ENCODE results near the gene PHF12. TPM values are rescaled to one million over a fixed set of nuclear protein-coding genes. Genes with fewer than 3 reads are reported as not detected.

PHF12 gene
- total and polyA plus RNA-seq, 10 of the 15 experiments (the other 5 are each of a cell fraction or from before 2014, with no cell fraction given) = 1.3 to 43.9 (median 19.2) TPM

GRCh38 chr17:28899212-28899815 lies 52.0 kb downstream of the PHF12 start:
- 91% methylated on average over 5 of the region's 5 CpGs for WGBS (ENCODE audit: insufficient coverage, insufficient replicate concordance, low lambda C conversion rate, missing lambda C conversion rate)
- H3K4me2 ChIP-seq (ENCODE audit: control insufficient read depth, insufficient read depth) = no peak overlapping the region
- BruUV-seq (replicated peaks) = no TSS peak
- H4K20me1 ChIP-seq (ENCODE audit: control insufficient read depth, insufficient read depth) = no peaks in the 10 kb centered on the region
- H2AFZ ChIP-seq (ENCODE audit: control insufficient read depth, low read depth, low read length) = no peak overlapping the region
- H3K79me2 ChIP-seq (ENCODE audit: control insufficient read depth, insufficient read depth, low read length) = peaks cover 22% of the 10 kb centered on the region
- ATAC-seq (no peak), FAIRE-seq (no peak), DNase-seq (ENCODE audit: low read depth, low spot score) (no peak)
- H3K9me3 ChIP-seq (replicated peaks; ENCODE audit: control insufficient read depth, insufficient read depth, low read length) = no peaks in the 10 kb centered on the region
- ChIA-PET SMC1A (ENCODE audit: uncharacterized antibody, unreplicated experiment) (interaction anchor here (0.8 to 5.8 kb wide), 11 partner anchors 39 to 180 kb away, joined by 3 to 37 read pairs (median 6); partner anchors contain the start of genes FAM222B, NEK8, PHF12 and RPL23A), POLR2A (interaction anchor here (0.6 to 3.0 kb wide), 10 partner anchors 11 to 253 kb away, joined by 3 to 20 read pairs (median 4); partner anchors contain the start of gene FAM222B), CTCF (interaction anchor here (0.6 to 17.3 kb wide), 6 partner anchors 22 to 171 kb away, joined by 3 to 175 read pairs (median 18); partner anchors contain the start of genes FAM222B, NEK8 and TLCD1), RAD21 (ENCODE audit: unreplicated experiment) (interaction anchor here (1.0 to 5.9 kb wide), 6 partner anchors 28 to 180 kb away, joined by 3 to 29 read pairs (median 15); partner anchors contain the start of gene RPL23A)
- no peak overlapping the region for H3K27ac ChIP-seq (ENCODE audit: control insufficient read depth, insufficient read depth)
- no peaks in the 10 kb centered on the region for H3K27me3 ChIP-seq (replicated peaks in 1 of 2; ENCODE audit: control insufficient read depth in 2 of 2, insufficient read depth in 2 of 2, low read length in 1 of 2)
- H3K4me1 ChIP-seq (ENCODE audit: control insufficient read depth, insufficient read depth, low read length) = peaks cover 26% of the 10 kb centered on the region
- H3K4me3 ChIP-seq = no peak overlapping the region
- intact Hi-C loops (cut with micrococcal nuclease; ENCODE audit: unreplicated experiment) (no loop called here), in situ Hi-C loops (cut with MboI) (loop anchor here (25.0 kb wide), 1 partner anchor 1412 kb away; no protein-coding TSS in a partner anchor)
- H3K9ac ChIP-seq (ENCODE audit: control insufficient read depth, insufficient read depth, low read length) = no peak overlapping the region
- H3K36me3 ChIP-seq (ENCODE audit: control insufficient read depth in 2 of 2, insufficient read depth in 2 of 2, low read length in 1 of 2) = no peaks in the 10 kb centered on the region
- no peak for TF ChIP-seq CBX3 (IDR thresholded peaks at IDR 0.05; ENCODE audit: borderline replicate concordance, low read depth)
- no peak for TF ChIP-seq ETV6 (conservative IDR thresholded peaks at IDR 0.05 in 1 of 2, IDR thresholded peaks at IDR 0.05 in 1 of 2; ENCODE audit: borderline replicate concordance in 1 of 2, low read depth in 1 of 2)
- TF ChIP-seq SREBF1 (IDR thresholded peaks at IDR 0.05; ENCODE audit: low read length) = no peak
- TF ChIP-seq, protein P1, sequence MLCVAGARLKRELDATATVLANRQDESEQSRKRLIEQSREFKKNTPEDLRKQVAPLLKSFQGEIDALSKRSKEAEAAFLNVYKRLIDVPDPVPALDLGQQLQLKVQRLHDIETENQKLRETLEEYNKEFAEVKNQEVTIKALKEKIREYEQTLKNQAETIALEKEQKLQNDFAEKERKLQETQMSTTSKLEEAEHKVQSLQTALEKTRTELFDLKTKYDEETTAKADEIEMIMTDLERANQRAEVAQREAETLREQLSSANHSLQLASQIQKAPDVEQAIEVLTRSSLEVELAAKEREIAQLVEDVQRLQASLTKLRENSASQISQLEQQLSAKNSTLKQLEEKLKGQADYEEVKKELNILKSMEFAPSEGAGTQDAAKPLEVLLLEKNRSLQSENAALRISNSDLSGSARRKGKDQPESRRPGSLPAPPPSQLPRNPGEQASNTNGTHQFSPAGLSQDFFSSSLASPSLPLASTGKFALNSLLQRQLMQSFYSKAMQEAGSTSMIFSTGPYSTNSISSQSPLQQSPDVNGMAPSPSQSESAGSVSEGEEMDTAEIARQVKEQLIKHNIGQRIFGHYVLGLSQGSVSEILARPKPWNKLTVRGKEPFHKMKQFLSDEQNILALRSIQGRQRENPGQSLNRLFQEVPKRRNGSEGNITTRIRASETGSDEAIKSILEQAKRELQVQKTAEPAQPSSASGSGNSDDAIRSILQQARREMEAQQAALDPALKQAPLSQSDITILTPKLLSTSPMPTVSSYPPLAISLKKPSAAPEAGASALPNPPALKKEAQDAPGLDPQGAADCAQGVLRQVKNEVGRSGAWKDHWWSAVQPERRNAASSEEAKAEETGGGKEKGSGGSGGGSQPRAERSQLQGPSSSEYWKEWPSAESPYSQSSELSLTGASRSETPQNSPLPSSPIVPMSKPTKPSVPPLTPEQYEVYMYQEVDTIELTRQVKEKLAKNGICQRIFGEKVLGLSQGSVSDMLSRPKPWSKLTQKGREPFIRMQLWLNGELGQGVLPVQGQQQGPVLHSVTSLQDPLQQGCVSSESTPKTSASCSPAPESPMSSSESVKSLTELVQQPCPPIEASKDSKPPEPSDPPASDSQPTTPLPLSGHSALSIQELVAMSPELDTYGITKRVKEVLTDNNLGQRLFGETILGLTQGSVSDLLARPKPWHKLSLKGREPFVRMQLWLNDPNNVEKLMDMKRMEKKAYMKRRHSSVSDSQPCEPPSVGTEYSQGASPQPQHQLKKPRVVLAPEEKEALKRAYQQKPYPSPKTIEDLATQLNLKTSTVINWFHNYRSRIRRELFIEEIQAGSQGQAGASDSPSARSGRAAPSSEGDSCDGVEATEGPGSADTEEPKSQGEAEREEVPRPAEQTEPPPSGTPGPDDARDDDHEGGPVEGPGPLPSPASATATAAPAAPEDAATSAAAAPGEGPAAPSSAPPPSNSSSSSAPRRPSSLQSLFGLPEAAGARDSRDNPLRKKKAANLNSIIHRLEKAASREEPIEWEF (IDR thresholded peaks at IDR 0.05; ENCODE audit: insufficient replicate concordance, low read depth, low read length) = no peak
- TF ChIP-seq TCF3 (IDR thresholded peaks at IDR 0.05; ENCODE audit: borderline replicate concordance, insufficient read depth, low read depth, low read length) = no peak
- TF ChIP-seq USF2 (IDR thresholded peaks at IDR 0.05; ENCODE audit: borderline replicate concordance, low read depth, low read length) = no peak
- TF ChIP-seq NFYA (IDR thresholded peaks at IDR 0.05; ENCODE audit: borderline replicate concordance, low read depth, low read length) = no peak
- no peak for TF ChIP-seq CEBPB (IDR thresholded peaks at IDR 0.05; ENCODE audit: borderline replicate concordance in 1 of 2, low read depth in 2 of 2, low read length in 2 of 2)
- TF ChIP-seq, protein P2, sequence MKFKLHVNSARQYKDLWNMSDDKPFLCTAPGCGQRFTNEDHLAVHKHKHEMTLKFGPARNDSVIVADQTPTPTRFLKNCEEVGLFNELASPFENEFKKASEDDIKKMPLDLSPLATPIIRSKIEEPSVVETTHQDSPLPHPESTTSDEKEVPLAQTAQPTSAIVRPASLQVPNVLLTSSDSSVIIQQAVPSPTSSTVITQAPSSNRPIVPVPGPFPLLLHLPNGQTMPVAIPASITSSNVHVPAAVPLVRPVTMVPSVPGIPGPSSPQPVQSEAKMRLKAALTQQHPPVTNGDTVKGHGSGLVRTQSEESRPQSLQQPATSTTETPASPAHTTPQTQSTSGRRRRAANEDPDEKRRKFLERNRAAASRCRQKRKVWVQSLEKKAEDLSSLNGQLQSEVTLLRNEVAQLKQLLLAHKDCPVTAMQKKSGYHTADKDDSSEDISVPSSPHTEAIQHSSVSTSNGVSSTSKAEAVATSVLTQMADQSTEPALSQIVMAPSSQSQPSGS (IDR thresholded peaks at IDR 0.05; ENCODE audit: low read length) = no peak
- no peak for TF ChIP-seq LARP7 (IDR thresholded peaks at IDR 0.05)
- TF ChIP-seq, protein P3, sequence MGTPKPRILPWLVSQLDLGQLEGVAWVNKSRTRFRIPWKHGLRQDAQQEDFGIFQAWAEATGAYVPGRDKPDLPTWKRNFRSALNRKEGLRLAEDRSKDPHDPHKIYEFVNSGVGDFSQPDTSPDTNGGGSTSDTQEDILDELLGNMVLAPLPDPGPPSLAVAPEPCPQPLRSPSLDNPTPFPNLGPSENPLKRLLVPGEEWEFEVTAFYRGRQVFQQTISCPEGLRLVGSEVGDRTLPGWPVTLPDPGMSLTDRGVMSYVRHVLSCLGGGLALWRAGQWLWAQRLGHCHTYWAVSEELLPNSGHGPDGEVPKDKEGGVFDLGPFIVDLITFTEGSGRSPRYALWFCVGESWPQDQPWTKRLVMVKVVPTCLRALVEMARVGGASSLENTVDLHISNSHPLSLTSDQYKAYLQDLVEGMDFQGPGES (IDR thresholded peaks at IDR 0.05) = no peak
- TF ChIP-seq TCF7 (IDR thresholded peaks at IDR 0.05; ENCODE audit: borderline replicate concordance) = no peak
- TF ChIP-seq PAX8 (IDR thresholded peaks at IDR 0.05) = no peak
- no peak for TF ChIP-seq RB1 (IDR thresholded peaks at IDR 0.05; ENCODE audit: borderline replicate concordance)

Data from GM12878 (cell line).